AML-193 (cell line): ENCODE measurements around the gene CEACAM16.

Experiments
- DNase-seq, 2 experiments: peaks; one replicate each; lab custom pipeline; 2025; lab: John Stamatoyannopoulos, UW

The CEACAM16 gene

GRCh38 chr19:44725251-44725650 lies 26.3 kb downstream of the CEACAM16 start:
- DNase-seq = no peak

- no peak for DNase-seq
These were observed 26.7 kb downstream of the CEACAM16 start for GRCh38 chr19:44725684-44726083.

- no peak for DNase-seq
These were observed 27.5 kb downstream of the CEACAM16 start for GRCh38 chr19:44726465-44726864.

DNA sequence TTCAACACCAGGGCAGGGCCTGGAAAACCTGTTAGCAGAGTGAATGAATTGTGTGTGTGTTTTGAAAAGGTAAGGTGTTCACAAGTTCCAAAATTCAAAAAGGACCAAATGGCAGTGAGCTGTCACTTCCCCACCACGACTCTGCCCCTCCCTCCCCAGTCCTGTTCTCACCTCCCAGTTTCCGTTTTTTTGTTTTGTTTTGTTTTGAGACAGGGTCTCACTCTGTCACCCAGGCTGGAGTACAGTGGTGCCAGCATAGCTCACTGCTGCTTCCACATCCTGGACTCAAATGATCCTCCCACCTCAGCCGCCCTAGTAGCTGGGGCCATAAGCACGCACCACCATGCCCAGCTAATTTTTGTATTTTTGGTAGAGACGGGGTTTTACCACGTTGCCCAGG lies 29.2 kb downstream of the CEACAM16 start:
- DNase-seq = no peak

DNA sequence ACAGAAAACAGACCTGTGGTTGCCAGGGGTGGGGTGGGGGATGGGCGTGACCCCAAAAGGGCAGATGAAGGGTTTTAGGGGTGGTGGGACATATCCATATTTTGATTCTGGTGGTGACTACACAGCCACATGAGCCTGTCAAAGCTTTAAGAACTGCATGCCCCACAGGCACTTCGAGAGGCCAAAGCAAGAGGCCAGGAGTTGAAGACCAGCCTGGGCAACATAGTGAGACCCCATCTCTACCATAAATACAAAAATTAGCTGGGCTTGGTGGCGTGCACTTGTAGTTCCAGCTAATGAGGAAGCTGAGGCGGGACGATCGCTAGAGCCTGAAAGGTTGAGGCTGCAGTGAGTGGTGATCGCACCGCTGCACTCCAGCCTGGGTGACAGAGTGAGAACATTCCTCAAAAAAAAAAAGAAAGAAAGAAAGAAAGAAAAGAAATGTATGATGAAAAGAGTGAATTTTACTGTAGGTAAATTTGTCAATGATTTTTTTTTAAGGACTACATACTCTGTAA lies 30.6 kb downstream of the CEACAM16 start:
- DNase-seq = no peak

GRCh38 chr19:44731081-44731480 lies 32.1 kb downstream of the CEACAM16 start:
- no peak for DNase-seq

- no peak for DNase-seq
These were observed 32.7 kb downstream of the CEACAM16 start for GRCh38 chr19:44731622-44732021.

DNA sequence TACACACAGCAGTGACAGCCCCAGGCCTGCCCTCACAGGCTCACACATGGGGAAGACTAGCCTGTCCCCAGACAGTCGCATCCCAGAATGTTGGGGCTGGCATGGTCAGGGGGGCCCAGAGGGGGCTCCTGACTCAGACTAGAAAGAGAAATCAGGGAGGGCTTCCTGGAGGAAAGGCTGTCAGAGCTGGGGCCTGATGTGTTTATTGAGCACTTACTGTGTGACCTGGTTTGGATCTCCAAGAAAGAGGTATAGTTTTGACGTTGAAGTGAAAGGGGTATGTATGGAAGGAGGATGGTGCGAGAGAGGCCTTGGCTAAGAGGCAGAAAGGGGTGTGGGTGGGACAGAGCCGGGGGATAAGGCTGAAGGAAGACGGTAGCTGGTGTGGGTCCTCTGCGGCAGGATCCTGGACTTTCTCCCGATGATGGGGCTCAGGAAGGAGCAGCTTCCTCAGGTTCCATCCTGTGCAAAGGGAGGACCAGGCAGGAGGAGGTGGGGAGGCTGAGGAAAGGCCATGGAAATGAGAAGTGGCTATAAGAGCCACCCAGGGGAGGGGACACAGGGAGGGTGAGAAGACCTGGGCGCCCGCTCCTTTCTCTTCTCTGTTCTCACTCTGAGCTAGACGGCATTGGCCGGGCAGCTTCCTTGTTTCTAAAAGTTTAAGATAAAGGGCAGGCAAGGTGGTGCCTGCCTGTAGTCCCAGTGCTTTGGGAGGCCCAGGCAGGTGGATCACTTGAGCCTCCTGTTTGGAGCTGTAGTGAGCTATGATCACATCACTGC lies 33.5 kb downstream of the CEACAM16 start:
- no peak for DNase-seq

- no peak for DNase-seq
These were observed 35.4 kb downstream of the CEACAM16 start for GRCh38 chr19:44734357-44734756.

GRCh38 chr19:44735011-44735410 lies 36.1 kb downstream of the CEACAM16 start:
- no peak for DNase-seq

- DNase-seq = no peak
These were observed 38.5 kb downstream of the CEACAM16 start for GRCh38 chr19:44737238-44738071.

DNA sequence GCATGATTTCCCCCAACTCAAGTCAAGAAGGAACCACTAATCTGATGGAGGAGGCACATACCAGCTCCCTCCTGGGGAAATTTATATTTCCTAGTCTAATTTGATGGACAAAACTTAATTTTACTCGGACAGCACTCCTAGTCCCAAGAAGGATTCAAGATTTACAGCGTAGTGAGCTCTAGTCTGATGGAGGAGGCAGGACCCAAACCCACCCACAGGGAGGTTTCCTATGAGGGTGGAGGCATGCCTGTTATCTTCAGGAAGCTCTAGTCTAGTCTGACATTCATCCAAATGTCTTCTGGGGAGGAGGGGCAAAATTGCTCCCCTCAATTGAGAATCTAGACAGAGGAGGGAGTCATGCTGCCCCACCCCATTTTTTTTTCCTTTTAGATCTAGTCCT lies 39.2 kb downstream of the CEACAM16 start:
- DNase-seq = no peak

DNA sequence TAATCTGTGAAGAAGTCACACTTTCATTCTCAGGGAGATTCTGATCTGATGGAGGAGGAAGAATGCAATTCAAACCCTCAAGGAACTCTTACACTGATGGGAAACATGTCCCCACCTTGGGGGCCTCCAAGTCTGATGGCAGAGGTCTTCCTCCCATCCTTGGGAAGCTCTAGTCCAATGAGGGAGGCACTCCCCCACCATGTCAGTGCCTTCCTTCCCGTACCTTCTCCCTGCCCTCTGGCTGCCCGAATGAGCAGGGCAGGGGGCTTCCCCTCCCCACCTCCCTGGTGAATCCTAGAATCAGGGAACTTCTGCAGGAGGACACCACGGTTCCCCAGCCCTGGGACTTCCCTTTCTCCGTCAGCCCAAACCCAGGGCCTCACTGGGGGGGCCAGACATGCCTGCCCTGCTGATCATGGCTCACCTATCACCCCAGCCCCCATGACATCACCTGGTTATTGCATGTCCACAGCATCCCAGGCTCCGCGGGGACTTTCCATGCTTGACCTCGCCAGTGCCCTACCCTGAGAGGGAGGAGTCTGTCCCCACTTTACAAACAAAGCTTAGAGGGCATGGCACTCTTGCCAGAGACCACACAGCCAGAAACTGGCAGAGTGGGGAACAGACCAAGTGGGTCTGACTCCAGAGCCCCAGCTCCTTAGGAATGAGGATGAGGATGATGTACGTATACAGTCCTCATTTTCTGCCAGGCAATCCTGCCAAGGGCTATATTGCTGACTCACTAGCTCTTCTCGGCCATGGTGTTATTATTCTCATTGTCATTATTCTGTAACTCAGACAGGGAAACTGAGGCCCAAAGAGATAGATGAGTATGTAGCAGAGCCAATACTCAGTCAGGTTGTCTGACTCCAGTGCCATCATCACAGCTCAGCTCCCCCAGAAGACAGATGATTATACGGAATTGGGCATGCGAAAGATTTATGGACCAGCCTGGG lies 39.9 kb downstream of the CEACAM16 start:
- no peak for DNase-seq

DNA sequence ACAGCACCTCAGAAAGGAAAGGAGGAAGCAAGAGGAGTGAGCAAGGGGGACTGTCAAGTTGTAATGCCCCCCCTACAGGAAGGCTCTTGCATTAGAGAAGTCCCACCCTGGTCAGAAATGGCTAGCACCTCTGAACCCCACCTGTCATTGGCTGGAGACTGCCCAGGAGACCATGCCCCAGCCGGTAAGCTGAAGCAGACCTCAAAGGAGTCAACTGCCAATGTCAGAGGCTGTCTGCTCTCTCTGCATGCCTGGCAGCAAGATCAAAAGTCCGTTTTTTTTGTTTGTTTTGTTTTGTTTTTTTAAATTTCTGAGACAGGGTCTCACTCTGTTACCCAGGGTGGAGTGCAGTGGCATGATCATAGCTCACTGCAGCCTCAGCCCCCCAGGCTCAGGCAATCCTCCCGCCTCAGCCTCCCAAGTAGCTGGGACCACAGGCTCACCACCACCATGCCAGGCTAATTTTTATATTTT lies 41.4 kb downstream of the CEACAM16 start:
- DNase-seq = no peak

GRCh38 chr19:44741258-44741731 lies 42.3 kb downstream of the CEACAM16 start:
- DNase-seq = no peak

DNA sequence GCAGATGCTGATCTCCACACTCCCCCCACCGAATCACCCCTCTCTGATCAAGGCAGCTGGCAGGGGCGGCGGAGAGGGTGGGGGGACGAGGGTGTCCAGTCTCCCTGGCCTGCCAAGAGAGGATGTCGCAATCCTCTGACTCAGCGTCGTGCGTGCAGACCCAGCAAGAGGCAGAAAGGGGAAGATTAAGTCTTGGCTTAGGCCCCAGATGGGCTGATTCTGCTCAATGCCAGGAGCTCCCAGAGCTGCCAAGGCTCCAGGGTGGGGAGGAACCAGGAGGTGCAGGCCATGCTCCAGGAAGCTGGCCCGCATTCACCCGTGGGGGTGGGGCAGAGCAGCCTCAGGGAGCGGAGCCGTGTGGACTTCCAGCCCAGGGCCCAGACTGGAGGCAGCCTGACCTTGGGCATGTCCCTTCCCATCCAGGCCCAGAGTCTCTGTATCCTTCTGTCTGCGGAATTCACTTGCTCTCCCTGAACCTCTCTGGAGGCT lies 42.9 kb downstream of the CEACAM16 start:
- DNase-seq = peak; percentile 94 to 96

GRCh38 chr19:44742330-44743061 lies 43.5 kb downstream of the CEACAM16 start:
- DNase-seq = no peak

- DNase-seq = no peak
These were observed 46.0 kb downstream of the CEACAM16 start for GRCh38 chr19:44744871-44745332.

GRCh38 chr19:44745341-44745831 lies 46.4 kb downstream of the CEACAM16 start:
- no peak for DNase-seq

DNA sequence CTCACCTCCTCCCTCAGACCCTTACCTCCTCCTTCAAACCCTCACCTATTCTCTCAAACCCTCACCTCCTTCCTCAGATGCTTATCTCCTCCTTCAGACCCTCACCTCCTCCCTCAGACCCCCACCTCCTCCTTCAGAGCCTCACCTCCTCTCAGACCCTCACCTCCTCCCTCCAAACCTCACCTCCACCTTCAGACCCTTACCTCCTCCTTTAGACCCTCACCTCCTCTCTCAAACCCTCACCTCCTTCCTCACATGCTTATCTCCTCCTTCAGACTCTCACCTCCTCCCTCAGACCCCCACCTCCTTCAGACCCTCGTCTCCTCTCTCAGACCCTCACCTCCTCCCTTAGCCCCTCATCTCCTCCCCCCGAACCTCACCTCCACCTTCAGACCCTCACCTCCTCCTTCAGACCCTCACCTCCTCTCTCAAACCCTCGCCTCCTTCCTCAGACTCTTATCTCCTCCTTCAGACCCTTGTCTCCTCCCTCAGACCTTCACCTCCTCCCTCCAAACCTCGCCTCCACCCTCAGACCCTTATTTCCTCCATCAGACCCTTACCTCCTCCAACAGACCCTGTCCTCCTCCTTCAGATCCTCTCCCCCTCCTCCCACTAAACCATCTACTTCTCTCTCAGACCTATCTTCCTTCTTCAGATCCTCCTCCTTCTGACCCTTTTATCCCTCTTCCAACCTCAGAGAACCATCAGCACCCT lies 47.1 kb downstream of the CEACAM16 start:
- DNase-seq = no peak
